Endometrial microvascular endothelial cells (primary cell): Measurements from ENCODE around the gene HDGFL1. TPM values are rescaled to one million over a fixed set of nuclear protein-coding genes. Genes with fewer than 3 reads are reported as not detected.

ENCODE experiments used
- in situ Hi-C: cut with HindIII; loops from 2 replicates; pipeline ENCODE4 v1.10.0; 2017; ENCODE audit warnings: low sequenced_read_pairs, low pct_unique_long_range_greater_than_20kb; ENCODE audit errors: inconsistent ontology term
- total RNA-seq: library from RNA; depleted of rRNA; stranded (reverse); fragments of >200 nt; gene quantifications from one replicate; pipeline ENCODE4 v1.2.3, GENCODE V29; 2015; ENCODE audit errors: inconsistent ontology term

The HDGFL1 gene
- total RNA-seq, 1 donor from 2014 or later: not detected

DNA sequence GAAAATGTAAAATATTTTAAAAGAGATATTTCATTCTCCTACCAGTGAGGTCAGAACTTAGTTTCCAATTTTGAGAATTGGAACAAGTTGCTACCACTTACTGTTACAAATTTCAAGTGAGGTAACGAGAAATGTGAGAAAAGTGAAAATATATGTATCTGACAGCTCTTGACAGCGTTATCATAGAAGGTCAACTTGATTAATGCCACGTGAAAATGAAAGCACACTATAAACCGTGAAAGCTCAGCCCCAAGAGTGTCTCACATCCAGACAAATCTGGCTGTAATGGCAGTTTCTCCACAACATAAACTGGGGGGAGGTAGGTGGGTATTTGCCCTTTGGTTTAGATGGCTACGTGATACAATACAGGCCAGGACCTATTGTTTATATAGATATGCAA, 13.9 kb downstream of the HDGFL1 start:
- in situ Hi-C loops: no loop called here

DNA sequence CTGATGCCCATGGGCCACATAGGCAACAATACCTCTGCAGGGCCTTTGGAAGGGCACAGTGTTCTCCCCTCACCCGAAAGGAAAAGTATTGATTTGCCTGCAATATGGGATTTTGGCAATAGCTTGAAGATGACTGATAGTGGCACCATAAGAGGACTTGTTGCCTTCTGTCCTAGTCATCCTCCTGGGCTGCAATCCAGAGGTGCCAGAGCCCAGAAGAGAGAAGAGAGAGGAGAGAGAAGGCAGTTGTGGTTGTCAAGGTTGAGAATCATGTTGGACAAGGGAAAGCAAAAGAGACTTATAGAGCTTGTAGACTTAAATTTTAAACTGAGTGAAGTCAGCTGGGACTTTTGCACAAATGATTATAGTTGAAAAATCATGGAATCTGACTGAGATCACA, 14.6 kb downstream of the HDGFL1 start:
- in situ Hi-C loops: no loop called here

DNA sequence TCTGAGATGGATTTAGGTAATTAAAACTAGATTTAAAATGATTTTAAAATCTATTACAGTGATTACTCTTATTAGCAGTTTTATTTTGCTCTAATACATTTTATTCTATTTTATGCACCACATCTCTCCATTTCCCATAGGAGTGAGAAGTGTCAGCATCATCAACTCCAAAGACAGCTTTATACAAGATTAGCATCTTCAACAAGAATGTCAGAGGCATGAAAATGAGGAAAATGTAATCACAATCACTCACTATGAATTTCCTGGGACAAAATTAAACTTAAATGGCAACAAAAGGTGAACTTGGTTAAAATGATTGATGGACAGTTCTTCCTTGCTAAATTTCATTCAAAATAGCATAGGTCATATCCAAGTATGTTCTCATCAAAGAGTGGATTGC, 19.8 kb downstream of the HDGFL1 start:
- in situ Hi-C loops: no loop called here

DNA sequence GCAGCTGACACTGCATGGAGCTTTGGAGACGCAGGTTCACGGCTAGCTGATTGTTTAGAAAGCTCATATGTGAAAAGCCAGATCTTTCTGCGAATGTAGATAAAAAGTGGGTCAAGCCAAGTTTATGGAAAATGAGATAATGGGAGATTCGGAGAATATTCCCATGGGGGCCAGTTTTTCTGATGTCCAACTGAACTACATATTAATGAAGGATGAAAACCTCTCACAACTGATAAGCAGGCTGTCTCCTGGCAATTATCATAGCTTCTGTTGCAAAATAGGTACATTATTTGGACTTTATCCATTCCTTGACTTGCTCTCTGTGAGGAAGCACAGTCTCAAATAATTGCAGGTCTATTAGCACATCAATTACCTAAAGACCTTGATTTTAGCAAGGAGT, 21.1 kb downstream of the HDGFL1 start:
- in situ Hi-C loops: no loop called here

DNA sequence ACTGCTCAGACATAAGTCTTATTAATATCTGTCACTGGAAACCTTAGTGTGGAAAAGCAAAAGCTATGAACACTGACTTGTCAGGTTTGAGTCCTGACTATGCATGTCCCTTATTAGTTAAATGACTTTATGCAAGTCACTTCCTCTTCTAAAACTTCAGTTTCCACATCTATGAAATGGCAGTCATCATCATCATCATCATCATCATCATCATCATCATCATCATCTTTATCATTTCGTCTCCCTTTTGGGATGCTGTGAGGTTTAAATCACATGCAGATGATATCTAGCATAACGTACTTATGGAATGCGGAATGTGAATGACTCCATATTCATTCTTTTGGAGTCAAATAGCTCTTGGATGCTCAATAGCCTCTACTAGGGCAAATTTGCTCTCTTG, 24.5 kb downstream of the HDGFL1 start:
- in situ Hi-C loops: no loop called here

DNA sequence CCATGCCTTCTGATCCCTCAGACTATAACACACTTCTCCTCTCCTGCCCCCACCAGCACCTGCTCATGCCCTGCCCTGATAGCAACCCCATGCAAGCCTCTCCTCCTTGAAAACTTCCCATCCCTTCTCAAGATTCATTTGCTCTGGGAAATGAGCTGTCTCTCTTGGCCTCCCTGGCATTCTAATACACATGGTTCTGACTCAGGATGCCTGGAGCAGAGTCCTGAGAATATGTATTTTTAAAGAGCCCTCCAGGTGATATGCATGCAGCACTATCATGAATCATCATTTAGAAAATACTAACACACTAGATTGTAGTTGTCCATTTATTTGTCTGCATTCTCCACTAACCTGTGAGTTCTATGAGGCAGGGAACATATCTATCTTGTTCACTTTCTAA, 26.6 kb downstream of the HDGFL1 start:
- in situ Hi-C loops: no loop called here

DNA sequence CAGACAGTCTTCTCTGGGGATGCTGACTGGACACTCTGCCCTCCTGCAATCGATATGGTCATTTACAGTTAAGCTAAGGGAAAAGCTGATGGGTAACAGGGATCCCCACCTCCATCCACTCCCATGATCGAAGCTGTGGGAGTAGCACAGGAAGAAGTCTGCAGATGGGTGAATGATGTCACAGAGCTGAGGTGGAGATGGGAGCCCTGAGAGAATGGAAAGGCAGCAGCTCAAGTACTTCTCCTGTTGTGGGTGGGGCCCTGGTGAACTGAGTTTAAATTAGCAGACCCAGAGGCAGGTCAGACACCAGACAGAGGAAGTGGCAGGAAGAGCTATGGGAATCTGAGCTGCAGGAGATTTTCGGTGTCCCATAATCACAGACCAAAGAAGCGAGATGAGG, 29.0 kb downstream of the HDGFL1 start:
- in situ Hi-C loops: no loop called here

DNA sequence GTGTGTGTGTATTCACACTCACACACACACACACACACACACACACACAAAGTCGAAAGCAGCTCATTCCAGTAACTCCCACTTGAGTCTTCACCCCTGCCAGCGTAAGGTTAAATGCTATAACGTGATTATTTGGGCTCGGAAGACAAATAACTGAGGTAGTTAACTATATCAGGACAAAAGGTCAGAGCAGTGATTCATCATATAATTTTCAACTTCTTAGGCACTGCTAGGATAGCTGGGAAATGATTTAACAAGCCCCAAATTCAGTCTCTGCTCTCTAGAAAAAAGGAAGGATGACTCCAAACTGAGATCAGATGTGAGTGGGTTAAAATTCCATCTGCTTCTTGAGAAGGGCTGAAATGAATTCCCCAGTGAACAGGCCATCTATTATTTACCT, 30.7 kb downstream of the HDGFL1 start:
- in situ Hi-C loops: no loop called here

DNA sequence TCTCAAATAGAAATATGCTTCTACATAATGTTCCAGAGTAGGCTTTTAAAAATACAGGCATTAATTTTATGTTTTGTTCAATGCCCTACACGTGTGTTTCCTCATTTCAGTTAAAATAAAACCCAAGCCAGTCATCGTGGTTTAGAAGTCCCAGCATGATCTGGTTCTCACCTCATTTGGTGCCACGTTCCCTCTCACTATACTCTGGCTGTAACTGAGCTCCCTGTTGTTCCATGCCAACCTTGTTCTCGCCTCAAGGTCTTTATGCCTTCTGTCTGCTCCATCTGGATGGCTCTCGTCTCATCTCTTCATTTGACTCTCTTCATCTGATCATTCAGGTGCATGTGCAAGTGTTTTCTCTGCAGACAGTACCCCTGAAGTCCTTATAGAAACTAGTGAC, 32.6 kb downstream of the HDGFL1 start:
- in situ Hi-C loops: no loop called here

DNA sequence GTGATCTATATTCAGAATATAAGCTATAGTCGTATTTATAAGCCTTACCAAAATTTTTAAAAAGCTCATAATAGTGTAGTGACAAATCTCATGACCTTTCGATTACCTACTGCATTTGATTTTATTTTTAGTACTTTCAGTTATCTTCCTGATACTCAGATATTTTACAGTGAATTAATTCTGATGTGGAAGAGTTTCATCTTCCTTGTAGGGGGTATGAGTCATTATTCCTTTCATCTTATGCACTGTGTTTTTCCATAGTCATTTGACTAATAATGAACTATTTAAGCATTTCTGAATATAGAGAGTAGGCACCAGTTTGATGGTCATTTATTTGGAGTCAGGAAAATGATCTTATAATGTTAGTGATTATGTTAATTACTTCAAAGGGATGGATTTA, 36.4 kb downstream of the HDGFL1 start:
- in situ Hi-C loops: no loop called here

DNA sequence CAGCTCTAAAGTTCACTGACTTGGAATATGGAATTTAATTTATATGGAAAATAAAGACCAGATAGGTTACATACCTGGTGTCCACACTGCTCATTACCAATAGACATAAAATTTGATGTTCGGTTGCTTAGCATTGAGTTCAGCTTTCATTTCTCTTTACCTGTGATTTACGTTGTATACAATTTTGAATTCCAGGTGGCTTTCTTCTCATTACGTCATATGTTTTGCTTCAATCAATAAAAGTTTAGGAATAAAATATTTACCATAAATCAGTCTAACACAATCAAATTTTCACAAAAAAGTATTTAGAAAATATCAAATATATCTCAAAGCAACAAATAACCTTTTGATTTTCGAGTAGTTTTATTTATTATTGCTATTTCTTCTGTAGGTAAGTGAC, 40.8 kb downstream of the HDGFL1 start:
- in situ Hi-C loops: no loop called here

DNA sequence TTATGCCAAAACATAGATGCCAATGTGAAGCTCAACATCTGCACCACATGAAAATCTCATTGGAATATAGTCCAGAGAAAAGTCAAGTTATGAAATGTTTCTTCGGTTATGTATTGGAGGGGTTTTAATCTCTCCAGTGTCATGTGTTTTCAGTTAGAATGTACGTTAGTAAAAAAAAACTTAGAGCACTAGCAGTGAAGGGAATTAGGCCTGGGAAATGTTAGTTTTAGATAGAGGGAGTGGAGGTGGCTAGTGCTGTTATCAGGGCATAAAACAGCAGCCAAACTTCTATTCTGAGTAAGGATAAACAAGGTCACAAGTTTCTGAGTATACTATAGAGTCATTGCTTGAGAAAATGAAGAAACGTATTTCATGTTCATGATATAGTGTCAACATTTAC, 42.9 kb downstream of the HDGFL1 start:
- in situ Hi-C loops: no loop called here

DNA sequence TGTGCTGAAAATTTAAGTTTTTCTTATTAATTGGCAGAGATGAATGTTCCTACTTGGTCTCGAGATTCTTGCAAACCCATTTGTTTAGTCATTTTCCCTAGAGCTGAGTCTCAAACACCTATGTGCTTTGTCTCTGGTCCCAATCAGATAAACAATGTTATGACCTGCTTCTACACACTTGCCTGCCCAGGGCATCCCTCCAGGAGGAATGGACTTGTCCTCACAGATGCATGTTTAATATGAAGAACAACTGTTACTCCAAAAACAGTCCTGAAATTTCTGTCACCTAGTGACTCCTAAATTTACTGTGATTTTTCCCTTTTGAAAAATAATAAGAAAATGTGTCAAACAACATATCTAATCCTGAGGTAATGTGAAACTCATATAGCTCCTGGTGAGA, 43.7 kb downstream of the HDGFL1 start:
- in situ Hi-C loops: no loop called here

DNA sequence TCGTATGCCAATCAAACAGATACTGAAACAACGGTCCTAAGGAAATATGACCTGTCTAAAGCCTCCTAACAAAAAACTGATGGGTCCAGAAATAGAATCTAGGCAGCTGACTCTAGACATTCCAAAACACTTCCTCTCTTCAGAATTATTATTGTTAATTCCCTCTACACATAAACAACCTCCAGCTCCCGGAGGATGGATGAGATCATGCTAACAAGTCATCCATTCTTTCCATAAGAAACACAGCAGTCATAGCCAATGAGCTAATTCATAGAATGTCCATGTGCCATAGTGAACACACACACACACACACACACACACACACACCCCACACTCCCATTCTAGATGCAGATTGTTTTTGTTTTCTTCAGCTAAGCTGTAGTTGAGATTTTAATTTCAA, 44.3 kb downstream of the HDGFL1 start:
- in situ Hi-C loops: no loop called here

DNA sequence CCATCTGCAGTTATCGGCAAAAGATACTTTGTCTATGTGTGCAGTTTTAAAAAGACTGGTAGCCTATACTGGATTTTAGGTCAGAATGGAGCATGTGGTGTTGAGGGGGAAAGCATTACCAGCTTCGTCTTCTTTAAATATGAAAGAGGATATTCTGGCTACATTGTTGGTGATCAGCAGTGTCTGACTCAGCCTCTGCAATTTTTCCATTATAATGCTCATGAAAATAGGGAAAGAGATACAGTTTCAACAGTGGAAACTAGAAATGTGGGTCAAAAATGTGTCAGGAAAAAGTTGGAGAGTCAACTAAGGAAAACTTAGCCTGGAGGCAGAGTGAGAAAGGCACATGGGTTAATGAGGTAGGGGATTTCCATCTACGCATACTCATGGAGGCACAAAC, 45.2 kb downstream of the HDGFL1 start:
- in situ Hi-C loops: no loop called here

DNA sequence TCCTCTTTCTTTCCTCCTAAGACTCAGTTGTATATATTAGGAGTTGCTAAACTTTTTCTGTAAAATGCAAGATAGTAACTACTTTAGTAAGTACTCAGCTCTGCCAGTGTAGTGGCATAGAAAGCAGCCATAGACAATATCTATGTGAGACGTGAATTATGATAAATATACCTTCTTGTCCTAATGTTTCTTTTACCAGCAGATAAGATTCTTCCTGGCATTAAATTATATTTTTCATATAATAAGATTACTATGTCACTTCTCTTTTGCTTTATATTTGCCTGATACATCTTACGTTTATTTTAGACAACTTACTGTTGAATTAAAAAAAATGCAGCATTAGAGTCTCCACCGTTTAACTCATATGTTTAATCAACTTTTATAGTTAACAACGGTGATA, 51.7 kb downstream of the HDGFL1 start:
- in situ Hi-C loops: no loop called here
